ENCODE results near the gene DNAH9. TPM values are rescaled to one million over a fixed set of nuclear protein-coding genes. Genes with fewer than 3 reads are reported as not detected.

The DNAH9 gene
- polyA plus RNA-seq, 1 experiment = not detected

DNA sequence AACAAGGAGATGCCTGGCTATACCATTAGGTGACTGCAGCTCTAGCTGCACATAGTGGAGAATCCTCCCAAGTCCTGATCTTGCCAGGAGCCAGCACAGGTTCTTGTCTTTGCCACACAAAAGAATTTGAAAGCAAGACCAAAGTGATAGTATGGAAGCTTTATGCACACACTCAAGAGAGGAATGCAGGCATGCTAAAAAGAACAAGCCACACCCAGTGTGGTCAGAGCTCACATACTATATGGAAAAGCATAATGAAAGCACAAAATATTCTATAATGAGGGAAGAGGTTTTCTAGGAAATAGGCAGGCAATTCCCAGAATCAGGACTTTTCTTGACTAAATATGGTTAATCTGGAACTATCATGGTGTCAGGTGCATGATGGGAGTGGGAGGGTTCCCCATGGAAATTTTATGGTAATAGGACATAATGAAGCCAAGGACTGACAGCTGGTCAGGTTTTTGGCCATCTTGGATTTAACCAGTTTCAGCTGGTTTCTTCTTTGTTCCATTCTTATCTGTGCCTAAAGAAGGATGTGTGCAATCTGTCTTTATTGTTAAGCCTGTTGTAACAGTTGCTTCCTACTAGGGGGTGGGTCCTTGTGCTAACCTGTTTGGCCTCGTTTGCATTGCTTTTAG, 227.4 kb downstream of the DNAH9 start:
- Histone ChIP-seq H3K27me3 (ENCODE audit: control insufficient read depth, insufficient read depth, low read length) (no peaks in the 10 kb centered on the region), H3K4me3 (ENCODE audit: low read depth, low read length) (no peak overlapping the region), H3K9me3 (ENCODE audit: control insufficient read depth, insufficient read depth, low read length) (peaks cover 29% of the 10 kb centered on the region), H3K27ac (ENCODE audit: low read depth, low read length) (no peak overlapping the region)
- TF ChIP-seq, protein P1, sequence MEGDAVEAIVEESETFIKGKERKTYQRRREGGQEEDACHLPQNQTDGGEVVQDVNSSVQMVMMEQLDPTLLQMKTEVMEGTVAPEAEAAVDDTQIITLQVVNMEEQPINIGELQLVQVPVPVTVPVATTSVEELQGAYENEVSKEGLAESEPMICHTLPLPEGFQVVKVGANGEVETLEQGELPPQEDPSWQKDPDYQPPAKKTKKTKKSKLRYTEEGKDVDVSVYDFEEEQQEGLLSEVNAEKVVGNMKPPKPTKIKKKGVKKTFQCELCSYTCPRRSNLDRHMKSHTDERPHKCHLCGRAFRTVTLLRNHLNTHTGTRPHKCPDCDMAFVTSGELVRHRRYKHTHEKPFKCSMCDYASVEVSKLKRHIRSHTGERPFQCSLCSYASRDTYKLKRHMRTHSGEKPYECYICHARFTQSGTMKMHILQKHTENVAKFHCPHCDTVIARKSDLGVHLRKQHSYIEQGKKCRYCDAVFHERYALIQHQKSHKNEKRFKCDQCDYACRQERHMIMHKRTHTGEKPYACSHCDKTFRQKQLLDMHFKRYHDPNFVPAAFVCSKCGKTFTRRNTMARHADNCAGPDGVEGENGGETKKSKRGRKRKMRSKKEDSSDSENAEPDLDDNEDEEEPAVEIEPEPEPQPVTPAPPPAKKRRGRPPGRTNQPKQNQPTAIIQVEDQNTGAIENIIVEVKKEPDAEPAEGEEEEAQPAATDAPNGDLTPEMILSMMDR (IDR thresholded peaks at IDR 0.05; ENCODE audit: low read depth, low read length) = no peak
- POLR2A ChIA-PET = no interaction called here
- CTCF ChIA-PET = no interaction called here
- no peak for DNase-seq (ENCODE audit: low read depth, low spot score)

DNA sequence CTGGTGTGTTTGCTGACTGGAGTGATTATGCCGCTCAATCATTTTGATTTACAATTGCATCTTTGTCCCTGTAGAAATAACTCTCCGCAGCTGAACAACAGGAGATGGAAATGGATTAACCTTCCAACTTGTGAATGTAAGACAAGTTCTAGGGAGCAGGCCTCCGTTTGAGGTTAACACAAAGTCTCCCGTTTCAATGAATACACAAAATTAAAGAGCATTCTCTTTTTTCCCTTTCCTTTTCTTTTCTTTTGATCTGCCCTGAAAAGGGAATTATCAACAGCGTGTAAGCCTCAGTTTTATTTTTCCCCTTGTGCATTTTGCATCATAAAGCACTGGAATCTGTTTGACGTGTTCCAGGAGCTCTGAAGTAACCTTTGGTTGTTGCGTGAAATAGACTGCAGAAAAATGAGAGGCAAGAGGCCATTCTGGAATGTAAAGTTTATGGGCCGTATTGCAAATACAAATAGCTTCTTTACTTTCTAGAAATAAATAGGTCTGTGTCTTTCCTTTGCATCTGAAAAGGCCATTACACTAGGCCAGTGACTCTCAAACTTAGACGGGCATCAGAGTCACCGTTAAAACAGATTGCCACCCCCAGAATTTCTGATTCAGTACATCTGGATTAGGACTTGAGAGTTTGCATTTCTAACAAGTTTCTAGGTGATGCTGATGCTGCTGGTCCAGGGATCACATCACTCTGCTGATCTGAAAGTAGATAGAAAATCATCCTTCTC, 234.3 kb downstream of the DNAH9 start:
- DNase-seq (ENCODE audit: low read depth, low spot score) = no peak
- ChIA-PET CTCF (no interaction called here), POLR2A (no interaction called here)
- H3K4me3 ChIP-seq (ENCODE audit: low read depth, low read length) = no peak overlapping the region
- H3K27me3 ChIP-seq (ENCODE audit: control insufficient read depth, insufficient read depth, low read length) = no peaks in the 10 kb centered on the region
- no peak overlapping the region for H3K27ac ChIP-seq (ENCODE audit: low read depth, low read length)
- TF ChIP-seq, protein P1 (IDR thresholded peaks at IDR 0.05; ENCODE audit: low read depth, low read length) = no peak
- peaks cover 32% of the 10 kb centered on the region for H3K9me3 ChIP-seq (ENCODE audit: control insufficient read depth, insufficient read depth, low read length)

DNA sequence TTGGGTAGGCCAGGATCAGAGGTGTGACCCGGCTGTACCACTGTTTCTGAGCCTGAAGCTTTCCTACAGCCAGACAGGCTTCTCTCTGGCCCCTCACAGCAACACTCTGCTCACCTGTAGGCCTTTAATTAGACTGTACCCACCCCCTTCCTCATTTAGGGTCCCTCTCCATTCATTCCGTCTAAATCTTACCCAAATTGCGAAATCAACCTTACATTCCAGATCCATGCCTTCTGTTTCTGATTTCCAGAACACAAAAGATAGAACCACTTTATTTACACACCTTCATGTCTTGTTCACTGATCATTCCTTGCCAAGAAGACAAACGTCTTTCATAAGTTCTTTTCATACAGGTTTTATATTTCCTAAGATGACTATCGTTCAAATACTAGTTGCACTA, 238.2 kb downstream of the DNAH9 start:
- ChIA-PET POLR2A (no interaction called here), CTCF (no interaction called here)
- H3K27ac ChIP-seq (ENCODE audit: low read depth, low read length) = no peak overlapping the region
- H3K27me3 ChIP-seq (ENCODE audit: control insufficient read depth, insufficient read depth, low read length) = no peaks in the 10 kb centered on the region
- H3K9me3 ChIP-seq (ENCODE audit: control insufficient read depth, insufficient read depth, low read length) = peaks cover 22% of the 10 kb centered on the region
- TF ChIP-seq, protein P1 (IDR thresholded peaks at IDR 0.05; ENCODE audit: low read depth, low read length) = no peak
- no peak for DNase-seq (ENCODE audit: low read depth, low spot score)
- no peak overlapping the region for H3K4me3 ChIP-seq (ENCODE audit: low read depth, low read length)

DNA sequence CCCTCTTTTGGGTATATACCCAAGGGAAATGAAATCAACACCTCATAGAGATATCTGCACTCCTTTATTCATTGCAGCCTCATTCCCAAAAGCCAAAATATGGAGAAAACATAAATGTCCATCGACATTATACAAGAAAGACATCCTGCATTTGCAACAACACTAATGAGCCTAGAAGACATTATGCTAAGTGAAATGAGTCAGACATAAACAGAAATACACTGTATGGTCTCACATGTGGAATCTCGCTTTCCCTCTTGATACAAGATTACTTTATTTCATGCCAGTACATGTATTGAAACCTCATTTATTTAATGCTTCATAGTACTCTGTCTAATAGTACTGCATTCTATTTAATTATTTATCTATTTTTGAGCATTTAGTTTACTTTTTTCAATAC, 241.8 kb downstream of the DNAH9 start:
- POLR2A ChIA-PET = no interaction called here
- H3K4me3 ChIP-seq (ENCODE audit: low read depth, low read length) = no peak overlapping the region
- H3K27me3 ChIP-seq (ENCODE audit: control insufficient read depth, insufficient read depth, low read length) = no peaks in the 10 kb centered on the region
- CTCF ChIA-PET = no interaction called here
- no peak overlapping the region for H3K27ac ChIP-seq (ENCODE audit: low read depth, low read length)
- TF ChIP-seq, protein P1 (IDR thresholded peaks at IDR 0.05; ENCODE audit: low read depth, low read length) = no peak
- DNase-seq (ENCODE audit: low read depth, low spot score) = no peak
- peaks cover 8% of the 10 kb centered on the region for H3K9me3 ChIP-seq (ENCODE audit: control insufficient read depth, insufficient read depth, low read length)

DNA sequence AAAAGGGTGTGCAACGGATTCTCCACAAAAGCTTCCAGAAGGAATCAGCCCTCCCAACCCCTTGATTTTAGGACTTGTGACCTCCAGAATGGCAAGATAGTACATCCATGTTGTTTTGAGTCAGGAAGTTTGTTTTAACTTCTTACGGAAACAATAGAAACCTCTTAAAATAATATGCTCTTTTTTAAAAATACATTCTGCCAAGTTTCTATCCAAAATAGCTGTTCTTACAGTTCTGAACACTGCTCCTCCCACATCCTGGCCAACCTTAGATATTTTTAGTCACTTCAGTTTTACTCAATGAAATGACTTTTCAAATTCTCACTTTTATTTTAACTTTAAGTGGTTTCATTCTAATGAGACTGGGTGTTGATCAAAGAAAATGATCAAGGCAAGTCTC, 242.6 kb downstream of the DNAH9 start:
- Histone ChIP-seq H3K27ac (ENCODE audit: low read depth, low read length) (no peak overlapping the region), H3K9me3 (ENCODE audit: control insufficient read depth, insufficient read depth, low read length) (peaks cover 3% of the 10 kb centered on the region), H3K4me3 (ENCODE audit: low read depth, low read length) (no peak overlapping the region), H3K27me3 (ENCODE audit: control insufficient read depth, insufficient read depth, low read length) (no peaks in the 10 kb centered on the region)
- POLR2A ChIA-PET = no interaction called here
- no peak for DNase-seq (ENCODE audit: low read depth, low spot score)
- TF ChIP-seq, protein P1 (IDR thresholded peaks at IDR 0.05; ENCODE audit: low read depth, low read length) = no peak
- CTCF ChIA-PET = no interaction called here
